Measurements from ENCODE around the gene NR2E3.

Gene NR2E3

DNA sequence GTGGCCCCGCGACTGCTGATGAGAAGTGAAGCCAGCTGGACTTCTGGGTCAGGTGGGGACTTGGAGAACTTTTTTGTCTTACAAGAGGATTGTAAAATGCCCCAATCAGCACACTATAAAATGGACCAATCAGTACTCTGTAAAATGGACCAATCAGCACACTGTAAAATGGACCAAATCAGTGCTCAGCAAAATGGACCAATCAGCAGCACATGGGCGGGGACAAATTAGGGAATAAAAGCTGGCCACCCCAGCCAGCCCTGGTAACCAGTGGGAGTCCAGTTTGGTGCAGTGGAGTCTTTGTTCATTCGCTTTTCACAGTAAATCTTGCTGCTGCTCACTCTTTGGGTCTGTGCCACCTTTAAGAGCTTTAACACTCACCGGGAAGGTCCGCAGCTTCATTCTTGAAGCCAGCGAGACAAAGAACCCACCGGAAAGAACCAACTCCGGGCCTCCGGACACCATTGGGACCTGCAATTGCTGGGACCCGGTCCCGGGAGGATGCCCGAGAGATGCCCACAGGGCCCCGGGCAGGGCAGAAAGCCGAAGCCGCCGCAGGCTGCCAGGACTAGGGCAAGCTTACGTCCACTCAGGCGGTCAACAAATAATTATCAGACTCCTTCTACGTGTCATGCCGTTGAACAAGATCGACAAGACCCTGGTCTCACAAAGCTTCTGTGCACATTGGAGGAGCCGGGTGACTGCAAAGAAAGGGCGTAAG lies 8.3 kb upstream of the NR2E3 start:
- TF ChIP-seq, protein P1, sequence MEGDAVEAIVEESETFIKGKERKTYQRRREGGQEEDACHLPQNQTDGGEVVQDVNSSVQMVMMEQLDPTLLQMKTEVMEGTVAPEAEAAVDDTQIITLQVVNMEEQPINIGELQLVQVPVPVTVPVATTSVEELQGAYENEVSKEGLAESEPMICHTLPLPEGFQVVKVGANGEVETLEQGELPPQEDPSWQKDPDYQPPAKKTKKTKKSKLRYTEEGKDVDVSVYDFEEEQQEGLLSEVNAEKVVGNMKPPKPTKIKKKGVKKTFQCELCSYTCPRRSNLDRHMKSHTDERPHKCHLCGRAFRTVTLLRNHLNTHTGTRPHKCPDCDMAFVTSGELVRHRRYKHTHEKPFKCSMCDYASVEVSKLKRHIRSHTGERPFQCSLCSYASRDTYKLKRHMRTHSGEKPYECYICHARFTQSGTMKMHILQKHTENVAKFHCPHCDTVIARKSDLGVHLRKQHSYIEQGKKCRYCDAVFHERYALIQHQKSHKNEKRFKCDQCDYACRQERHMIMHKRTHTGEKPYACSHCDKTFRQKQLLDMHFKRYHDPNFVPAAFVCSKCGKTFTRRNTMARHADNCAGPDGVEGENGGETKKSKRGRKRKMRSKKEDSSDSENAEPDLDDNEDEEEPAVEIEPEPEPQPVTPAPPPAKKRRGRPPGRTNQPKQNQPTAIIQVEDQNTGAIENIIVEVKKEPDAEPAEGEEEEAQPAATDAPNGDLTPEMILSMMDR (conservative IDR thresholded peaks at IDR 0.05; ENCODE audit: low read depth, low read length): no peak
- no peak for DNase-seq (ENCODE audit: low read depth)
- H3K4me3 ChIP-seq (ENCODE audit: low read depth, low read length): no peak overlapping the region

DNA sequence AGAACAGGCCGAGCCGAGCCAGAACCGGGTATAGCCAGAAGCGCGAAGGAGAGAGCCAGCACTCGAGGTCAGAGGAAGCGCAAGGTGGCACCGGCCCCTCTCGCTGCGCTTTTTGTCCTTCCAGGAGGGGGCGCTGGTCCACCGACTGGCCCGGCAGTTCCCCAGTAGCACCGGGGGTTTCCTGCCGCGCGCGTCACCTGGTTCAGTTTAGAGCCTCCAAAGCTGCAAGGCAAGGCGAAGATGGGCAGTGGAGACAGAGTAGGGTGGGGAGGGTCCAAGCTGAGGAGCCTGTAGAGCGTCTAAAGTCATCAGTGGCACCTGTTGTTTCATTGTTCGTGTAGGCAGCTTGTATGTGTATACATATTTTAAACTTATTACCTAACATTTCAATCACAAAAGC lies 7.6 kb upstream of the NR2E3 start:
- no peak for DNase-seq (ENCODE audit: low read depth)

DNA sequence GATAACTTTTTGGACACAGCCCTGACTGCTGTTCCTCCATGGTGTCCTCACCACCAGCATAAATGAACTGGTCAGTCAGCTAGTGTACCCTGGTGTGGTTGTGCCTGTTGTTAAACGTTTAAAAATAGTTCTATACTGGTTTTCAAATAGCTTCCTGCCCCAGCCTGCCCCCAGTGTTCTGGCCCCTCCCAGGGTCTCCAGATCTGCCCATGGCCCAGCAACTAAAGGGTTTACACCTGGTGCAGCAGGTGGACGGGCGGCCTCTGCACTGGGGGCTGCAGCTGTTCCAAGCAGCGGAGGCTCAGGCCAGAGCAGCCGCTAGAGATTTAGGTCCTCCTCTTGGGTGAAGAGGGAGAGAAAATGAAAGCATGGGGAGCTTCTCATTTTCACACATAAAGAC lies 6.1 kb upstream of the NR2E3 start:
- H3K4me3 ChIP-seq (ENCODE audit: low read depth, low read length): no peak overlapping the region
- no peak for DNase-seq (ENCODE audit: low read depth)
- TF ChIP-seq, protein P1 (conservative IDR thresholded peaks at IDR 0.05; ENCODE audit: low read depth, low read length): no peak

More for the DNA sequence above, 7.6 kb upstream of the NR2E3 start:
- H3K4me3 ChIP-seq (ENCODE audit: low read depth, low read length): no peak overlapping the region
- TF ChIP-seq, protein P1 (conservative IDR thresholded peaks at IDR 0.05; ENCODE audit: low read depth, low read length): peak; percentile 56

DNA sequence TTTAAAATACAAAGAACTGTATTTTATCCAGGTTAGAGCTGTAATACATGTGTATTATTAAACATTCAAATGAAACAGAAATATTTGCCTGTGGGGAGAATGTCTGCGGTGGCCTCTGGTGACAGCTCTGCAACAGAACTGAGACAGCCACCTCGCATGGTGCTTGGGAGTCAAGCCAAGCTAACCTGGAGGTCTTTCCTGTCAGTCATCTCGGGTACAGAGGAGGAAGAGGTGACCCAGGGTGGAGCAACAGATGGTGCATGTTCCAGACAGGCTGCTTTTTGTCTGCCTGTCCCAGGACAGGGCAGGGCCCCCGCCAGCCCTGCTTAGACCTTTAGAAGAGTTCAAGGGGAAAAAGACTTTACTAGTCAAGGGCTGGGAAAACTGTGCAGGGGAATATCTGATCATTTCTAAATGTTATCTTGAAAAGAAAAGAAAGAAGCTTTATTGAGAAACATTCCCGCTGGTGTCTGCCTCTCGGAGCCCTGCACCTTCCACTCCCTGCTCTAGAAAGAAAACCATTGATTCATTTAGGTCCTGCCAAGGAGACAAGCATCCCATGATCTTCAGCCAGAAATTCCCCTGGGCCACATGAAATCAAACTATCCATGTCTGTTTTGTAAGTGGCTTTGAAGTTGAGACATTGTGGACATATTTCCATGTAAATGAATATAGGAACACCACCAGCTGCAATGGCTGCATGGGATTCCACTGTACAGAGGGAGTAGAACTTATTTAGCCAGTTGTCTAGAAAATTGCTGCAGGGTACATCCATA lies 5.5 kb upstream of the NR2E3 start:
- H3K4me3 ChIP-seq (ENCODE audit: low read depth, low read length): no peak overlapping the region
- DNase-seq (ENCODE audit: low read depth): peak; percentile 23
- TF ChIP-seq, protein P1 (conservative IDR thresholded peaks at IDR 0.05; ENCODE audit: low read depth, low read length): no peak

DNA sequence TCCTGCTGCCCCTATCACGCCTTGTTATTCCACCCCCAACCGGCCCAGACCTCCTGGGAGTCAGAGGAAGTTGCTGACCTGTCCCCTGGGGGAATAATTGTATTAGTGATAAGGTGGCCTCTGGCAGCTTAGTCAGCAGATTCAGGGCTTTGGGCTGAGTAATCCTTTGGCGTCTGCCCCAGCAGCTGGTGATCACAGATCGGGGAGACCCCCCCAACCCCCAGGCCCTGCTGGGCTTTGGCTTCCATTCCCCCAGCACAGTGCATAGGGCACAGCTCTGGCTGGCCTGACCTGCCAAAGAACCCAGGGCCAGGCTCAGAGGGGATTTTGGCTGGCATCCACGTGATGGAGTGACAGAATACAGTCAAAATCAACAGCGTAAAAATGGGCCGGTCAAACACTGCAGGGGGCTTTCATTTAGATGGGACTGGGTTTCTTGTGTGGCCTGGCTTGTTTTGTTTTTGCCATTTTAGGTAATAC lies 3.9 kb upstream of the NR2E3 start:
- TF ChIP-seq, protein P1 (conservative IDR thresholded peaks at IDR 0.05; ENCODE audit: low read depth, low read length): no peak
- H3K4me3 ChIP-seq (ENCODE audit: low read depth, low read length): no peak overlapping the region
- peak; percentile 66 for DNase-seq (ENCODE audit: low read depth)

DNA sequence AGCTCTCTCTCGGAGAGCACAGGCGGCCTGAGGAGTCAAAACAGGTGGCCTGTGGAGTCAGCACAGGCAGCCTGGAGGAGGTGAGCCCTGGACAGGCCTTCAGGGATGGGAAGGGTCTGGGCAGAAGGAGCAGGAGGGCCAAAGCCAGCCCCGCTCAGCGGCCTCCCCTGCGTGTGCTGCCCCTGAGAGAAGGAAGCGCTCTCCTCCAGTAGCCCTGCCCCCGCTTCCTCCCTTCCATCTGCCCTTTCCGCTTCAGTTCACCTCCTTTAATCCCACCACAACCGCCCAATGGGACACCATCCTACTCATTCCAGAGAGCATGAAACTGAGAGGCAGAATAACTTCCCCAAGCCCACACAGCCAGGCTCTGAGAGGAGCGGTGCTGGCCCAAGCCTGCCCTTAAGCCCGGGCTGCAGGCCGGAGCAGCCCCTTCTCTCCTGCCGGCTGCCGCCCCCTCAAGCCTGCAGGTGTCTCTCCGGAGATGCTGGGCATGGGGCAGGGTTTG lies 3.2 kb upstream of the NR2E3 start:
- DNase-seq (ENCODE audit: low read depth): peak; percentile 20

More for the DNA sequence above, 3.2 kb upstream of the NR2E3 start:
- TF ChIP-seq, protein P1 (conservative IDR thresholded peaks at IDR 0.05; ENCODE audit: low read depth, low read length): no peak
- no peak overlapping the region for H3K4me3 ChIP-seq (ENCODE audit: low read depth, low read length)

Data from choroid plexus epithelial cell (primary cell).